ENCODE measurements around the gene CYP11A1.

CYP11A1 gene

DNA sequence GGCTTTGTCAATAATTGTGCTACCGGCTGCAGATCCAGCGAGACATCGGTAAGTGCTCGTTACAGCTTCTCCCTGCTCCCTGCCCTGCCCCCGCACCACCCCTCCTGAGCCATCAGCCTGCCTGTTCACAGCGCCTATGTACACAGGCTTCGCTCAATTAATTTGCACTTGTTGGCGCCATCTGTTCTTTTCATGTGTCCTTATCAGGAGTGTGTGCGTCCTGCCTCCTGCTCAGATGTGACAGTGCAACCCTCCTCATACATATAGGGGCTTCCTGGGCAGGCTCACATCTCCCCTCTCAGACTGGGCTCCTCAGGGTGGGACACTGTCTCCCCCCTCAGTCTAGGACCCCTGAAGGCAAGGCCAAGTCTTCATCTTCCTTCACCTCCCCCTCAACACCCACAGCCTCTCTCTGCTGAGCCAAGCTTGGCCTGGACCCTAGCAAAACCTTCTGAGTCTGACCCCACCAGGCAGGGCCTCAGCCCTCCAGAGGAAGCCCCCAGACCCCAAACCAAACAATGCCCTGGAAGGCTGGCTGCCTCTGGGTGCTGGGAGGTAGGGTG is 54.9 kb downstream of the CYP11A1 start:
- Histone ChIP-seq H3K27me3 (no peaks in the 10 kb centered on the region), H3K36me3 (no peaks in the 10 kb centered on the region), H3K4me1 (peaks cover 50% of the 10 kb centered on the region), H3K4me3 (ENCODE audit: low read depth, low read length) (no peak overlapping the region), H3K9me3 (no peaks in the 10 kb centered on the region)
- TF ChIP-seq, protein P1, sequence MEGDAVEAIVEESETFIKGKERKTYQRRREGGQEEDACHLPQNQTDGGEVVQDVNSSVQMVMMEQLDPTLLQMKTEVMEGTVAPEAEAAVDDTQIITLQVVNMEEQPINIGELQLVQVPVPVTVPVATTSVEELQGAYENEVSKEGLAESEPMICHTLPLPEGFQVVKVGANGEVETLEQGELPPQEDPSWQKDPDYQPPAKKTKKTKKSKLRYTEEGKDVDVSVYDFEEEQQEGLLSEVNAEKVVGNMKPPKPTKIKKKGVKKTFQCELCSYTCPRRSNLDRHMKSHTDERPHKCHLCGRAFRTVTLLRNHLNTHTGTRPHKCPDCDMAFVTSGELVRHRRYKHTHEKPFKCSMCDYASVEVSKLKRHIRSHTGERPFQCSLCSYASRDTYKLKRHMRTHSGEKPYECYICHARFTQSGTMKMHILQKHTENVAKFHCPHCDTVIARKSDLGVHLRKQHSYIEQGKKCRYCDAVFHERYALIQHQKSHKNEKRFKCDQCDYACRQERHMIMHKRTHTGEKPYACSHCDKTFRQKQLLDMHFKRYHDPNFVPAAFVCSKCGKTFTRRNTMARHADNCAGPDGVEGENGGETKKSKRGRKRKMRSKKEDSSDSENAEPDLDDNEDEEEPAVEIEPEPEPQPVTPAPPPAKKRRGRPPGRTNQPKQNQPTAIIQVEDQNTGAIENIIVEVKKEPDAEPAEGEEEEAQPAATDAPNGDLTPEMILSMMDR (IDR thresholded peaks at IDR 0.05; ENCODE audit: low read depth, low read length), result no peak
- DNase-seq, result peak; percentile 75

DNA sequence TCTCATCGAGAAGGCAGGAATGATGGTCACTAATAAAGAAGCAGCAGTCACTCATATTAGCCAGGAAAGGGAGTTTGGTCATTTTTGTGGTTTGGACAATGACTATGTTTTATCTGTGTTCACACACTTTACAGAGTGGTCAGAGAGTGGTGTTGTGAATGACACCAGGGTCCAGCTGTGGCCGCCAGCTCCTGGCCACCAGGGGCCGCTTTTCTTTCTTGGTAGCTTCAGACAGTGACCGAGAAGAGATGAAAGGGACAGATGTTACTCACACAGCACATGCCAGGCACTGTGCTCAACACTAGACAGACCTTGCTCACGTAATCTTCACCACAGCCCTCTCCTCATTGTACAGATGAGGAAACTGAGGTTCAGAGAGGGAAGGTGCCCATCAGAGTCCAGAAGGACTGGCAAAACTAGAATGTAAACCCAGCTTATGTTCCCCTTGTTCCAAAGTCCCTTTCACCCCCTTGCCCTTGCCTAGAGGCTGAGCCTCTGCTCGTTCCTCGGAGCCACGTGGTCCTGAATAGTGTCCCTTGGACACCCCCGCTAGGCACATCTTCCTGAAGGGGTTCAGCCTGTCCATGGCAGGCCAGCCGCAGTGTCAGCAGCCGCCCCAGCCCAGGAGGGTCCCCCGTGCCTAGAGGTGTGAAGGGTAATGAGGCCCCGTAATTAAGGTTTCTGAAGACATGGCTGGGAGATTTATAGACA is 55.6 kb downstream of the CYP11A1 start:
- H3K36me3 ChIP-seq, result no peaks in the 10 kb centered on the region
- no peaks in the 10 kb centered on the region for H3K27me3 ChIP-seq
- peaks cover 50% of the 10 kb centered on the region for H3K4me1 ChIP-seq
- no peaks in the 10 kb centered on the region for H3K9me3 ChIP-seq
- no peak for DNase-seq
- TF ChIP-seq, protein P1 (IDR thresholded peaks at IDR 0.05; ENCODE audit: low read depth, low read length), result peak; percentile 49
- no peak overlapping the region for H3K4me3 ChIP-seq (ENCODE audit: low read depth, low read length)

DNA sequence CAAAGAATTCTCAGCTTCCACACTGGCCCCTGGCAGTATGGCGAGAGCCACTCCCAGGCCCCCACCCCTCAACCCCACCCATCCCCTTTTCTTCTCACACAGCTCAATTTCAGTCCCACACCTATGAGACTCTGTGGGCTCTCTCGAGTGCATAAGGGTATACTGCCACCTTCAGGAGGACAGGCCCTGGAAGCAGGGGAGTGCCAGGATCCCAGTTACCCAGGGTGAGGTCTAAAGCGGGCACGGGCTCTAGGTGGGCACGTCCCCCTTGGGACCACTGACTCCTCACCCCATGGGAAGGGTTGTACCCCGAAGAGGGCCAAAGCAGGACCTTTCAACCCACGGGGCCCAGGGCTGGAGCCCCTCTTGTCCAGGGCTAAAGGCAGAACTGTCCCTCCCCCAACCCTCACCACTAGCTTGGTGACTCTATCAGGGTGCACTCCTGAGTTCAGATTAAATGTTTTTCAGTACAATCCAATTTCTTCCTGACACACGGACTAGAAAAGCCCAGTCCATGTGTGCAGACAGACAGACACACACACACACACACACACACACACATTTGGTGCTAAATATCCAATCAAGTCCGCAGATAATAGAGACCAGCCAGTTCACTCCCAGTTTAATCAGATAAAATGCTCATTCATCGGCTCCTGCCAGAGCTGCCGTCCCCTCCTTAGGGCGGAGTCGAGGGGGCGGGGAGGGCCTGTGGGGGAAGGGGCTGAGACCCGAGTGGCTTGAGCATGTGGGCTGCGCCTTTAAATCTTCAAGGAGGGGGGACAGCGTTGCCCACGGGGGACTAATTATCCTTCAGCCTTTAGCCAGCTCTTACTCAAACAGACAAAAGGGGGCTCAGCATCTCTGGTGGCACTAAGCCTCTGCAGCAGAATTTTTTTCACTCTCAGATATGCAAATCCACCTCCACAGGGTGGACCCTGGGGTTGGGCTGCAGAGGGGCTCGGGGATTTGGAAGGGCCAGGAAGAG is 59.3 kb downstream of the CYP11A1 start:
- DNase-seq, result peak; percentile 81
- Histone ChIP-seq H3K9me3 (no peaks in the 10 kb centered on the region), H3K4me3 (ENCODE audit: low read depth, low read length) (peak overlapping the region; percentile 37), H3K36me3 (no peaks in the 10 kb centered on the region), H3K4me1 (peaks cover 71% of the 10 kb centered on the region), H3K27me3 (no peaks in the 10 kb centered on the region)
- TF ChIP-seq, protein P1 (IDR thresholded peaks at IDR 0.05; ENCODE audit: low read depth, low read length), result peak; percentile 91

DNA sequence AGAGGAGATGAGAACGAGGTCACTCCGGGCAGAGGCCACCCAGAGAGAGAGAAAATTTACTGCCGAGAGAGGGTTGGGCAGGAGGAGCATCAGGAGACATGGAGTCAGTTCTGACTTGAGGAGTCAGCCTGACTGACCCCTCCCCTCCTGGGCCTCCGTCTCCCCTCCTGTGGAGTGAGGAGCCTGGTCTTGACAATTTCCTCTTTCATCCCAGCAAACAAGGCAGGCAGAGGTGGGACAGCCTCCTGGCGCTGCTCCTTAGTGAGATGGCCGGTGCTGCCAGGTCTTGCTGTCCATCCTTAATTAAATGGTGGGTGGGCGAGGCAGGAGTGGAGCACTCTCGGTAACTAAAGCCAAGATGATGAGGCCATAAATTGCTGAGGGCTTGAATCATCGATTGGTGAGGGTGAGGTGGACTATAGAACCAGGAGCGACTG is 60.6 kb downstream of the CYP11A1 start:
- no peak overlapping the region for H3K4me3 ChIP-seq (ENCODE audit: low read depth, low read length)
- H3K36me3 ChIP-seq, result no peaks in the 10 kb centered on the region
- no peak for DNase-seq
- no peaks in the 10 kb centered on the region for H3K9me3 ChIP-seq
- H3K27me3 ChIP-seq, result no peaks in the 10 kb centered on the region
- H3K4me1 ChIP-seq, result peaks cover 72% of the 10 kb centered on the region
- TF ChIP-seq, protein P1 (IDR thresholded peaks at IDR 0.05; ENCODE audit: low read depth, low read length), result no peak

DNA sequence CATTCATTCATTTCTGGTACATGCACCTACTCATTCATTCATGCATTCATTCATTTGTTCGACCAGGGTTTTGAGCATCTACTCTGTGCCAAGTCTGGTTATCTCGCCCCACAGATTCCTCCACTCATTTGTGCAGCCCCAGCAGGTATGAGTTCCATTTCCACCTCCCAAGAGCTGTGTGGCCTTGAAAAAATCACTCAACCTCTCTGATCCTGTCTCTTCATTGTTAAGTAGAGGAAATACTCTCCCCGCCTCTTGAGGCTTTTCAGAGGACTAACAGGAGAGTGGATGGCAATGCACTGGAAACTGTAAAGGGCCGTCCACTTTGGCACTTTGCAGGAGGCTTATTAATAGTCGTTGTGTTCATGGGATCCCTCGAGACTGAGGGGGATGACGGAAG is 61.8 kb downstream of the CYP11A1 start:
- no peak for DNase-seq
- Histone ChIP-seq H3K4me3 (ENCODE audit: low read depth, low read length) (no peak overlapping the region), H3K9me3 (no peaks in the 10 kb centered on the region), H3K36me3 (no peaks in the 10 kb centered on the region), H3K4me1 (peaks cover 77% of the 10 kb centered on the region), H3K27me3 (no peaks in the 10 kb centered on the region)
- TF ChIP-seq, protein P1 (IDR thresholded peaks at IDR 0.05; ENCODE audit: low read depth, low read length), result no peak

All from BE2C (cell line).